ENCODE data around the gene KAZALD1. TPM values are rescaled to one million over a fixed set of nuclear protein-coding genes. Genes with fewer than 3 reads are reported as not detected.

Gene KAZALD1
- total and polyA plus RNA-seq, 4 donors: 4.1 to 12.1 (median 7.4) TPM

GRCh38 chr10:101066146-101066895 is 4.5 kb downstream of the KAZALD1 start:
- Histone ChIP-seq H3K27me3 (ENCODE audit: control insufficient read depth in 3 of 3, insufficient read depth in 3 of 3, low read length in 2 of 3) (peaks cover 0 to 4% (median 2%) of the 10 kb centered on the region in 3 donors), H3K4me1 (ENCODE audit: control insufficient read depth in 5 of 5, insufficient read depth in 5 of 5, low read length in 5 of 5) (peaks cover 2 to 51% (median 24%) of the 10 kb centered on the region in 5 donors)

GRCh38 chr10:101066896-101067355 is 5.1 kb downstream of the KAZALD1 start:
- Histone ChIP-seq H3K36me3 (ENCODE audit: control insufficient read depth in 4 of 4, insufficient read depth in 4 of 4, low read length in 4 of 4) (no peaks in the 10 kb centered on the region), H3K9me3 (ENCODE audit: control insufficient read depth in 4 of 4, insufficient read depth in 3 of 4, low read length in 3 of 4) (no peaks in the 10 kb centered on the region), H3K27ac (ENCODE audit: low read depth in 1 of 2, low read length in 1 of 2) (peak overlapping the region; percentile 68 to 77), H3K9ac (ENCODE audit: insufficient read depth in 1 of 2, low read length in 2 of 2) (no peak overlapping the region), H3K4me3 (no peak overlapping the region), H3K4me1 (ENCODE audit: control insufficient read depth in 5 of 5, insufficient read depth in 5 of 5, low read length in 5 of 5) (peaks cover 2 to 47% (median 22%) of the 10 kb centered on the region in 5 donors), H3K27me3 (ENCODE audit: control insufficient read depth in 3 of 3, insufficient read depth in 3 of 3, low read length in 2 of 3) (peaks cover 0 to 4% (median 2%) of the 10 kb centered on the region in 3 donors)
- no peak for TF ChIP-seq CTCF (IDR thresholded peaks at IDR 0.05; ENCODE audit: control extremely low read depth, extremely low read depth)
- DNase-seq: peak in 2 of 3 donors; percentile 25 to 34
- no peak for ATAC-seq (ENCODE audit: insufficient read depth, low FRiP score)
- WGBS, 2 donors: 1% methylated on average over 29 to 31 of the region's 31 CpGs

More at GRCh38 chr10:101066146-101066895, 4.5 kb downstream of the KAZALD1 start:
- DNase-seq (peak; percentile 71 to 77 (median 73)), ATAC-seq (ENCODE audit: insufficient read depth, low FRiP score) (peak; percentile 64)
- peak; percentile 19 for TF ChIP-seq CTCF (IDR thresholded peaks at IDR 0.05; ENCODE audit: control extremely low read depth, extremely low read depth)
- peak overlapping the region; percentile 12 for H3K4me3 ChIP-seq
- H3K27ac ChIP-seq (ENCODE audit: low read depth in 1 of 2, low read length in 1 of 2): peak overlapping the region; percentile 68 to 77
- no peaks in the 10 kb centered on the region for H3K9me3 ChIP-seq (ENCODE audit: control insufficient read depth in 4 of 4, insufficient read depth in 3 of 4, low read length in 3 of 4)
- 2 to 4% methylated on average over 47 to 49 of the region's 49 CpGs for WGBS, 2 donors
- H3K9ac ChIP-seq (ENCODE audit: insufficient read depth in 1 of 2, low read length in 2 of 2): no peak overlapping the region
- no peaks in the 10 kb centered on the region for H3K36me3 ChIP-seq (ENCODE audit: control insufficient read depth in 4 of 4, insufficient read depth in 4 of 4, low read length in 4 of 4)

GRCh38 chr10:101067356-101068083 is 5.7 kb downstream of the KAZALD1 start:
- TF ChIP-seq CTCF (IDR thresholded peaks at IDR 0.05; ENCODE audit: control extremely low read depth, extremely low read depth): peak; percentile 83
- Histone ChIP-seq H3K9me3 (ENCODE audit: control insufficient read depth in 4 of 4, insufficient read depth in 3 of 4, low read length in 3 of 4) (no peaks in the 10 kb centered on the region), H3K9ac (ENCODE audit: insufficient read depth in 1 of 2, low read length in 2 of 2) (no peak overlapping the region), H3K27me3 (ENCODE audit: control insufficient read depth in 3 of 3, insufficient read depth in 3 of 3, low read length in 2 of 3) (peaks cover 0 to 4% (median 2%) of the 10 kb centered on the region in 3 donors), H3K27ac (ENCODE audit: low read depth in 1 of 2, low read length in 1 of 2) (peak overlapping the region; percentile 7 to 20), H3K36me3 (ENCODE audit: control insufficient read depth in 4 of 4, insufficient read depth in 4 of 4, low read length in 4 of 4) (no peaks in the 10 kb centered on the region), H3K4me1 (ENCODE audit: control insufficient read depth in 5 of 5, insufficient read depth in 5 of 5, low read length in 5 of 5) (peaks cover 2 to 41% (median 16%) of the 10 kb centered on the region in 5 donors), H3K4me3 (no peak overlapping the region)
- 1% methylated on average over 43 of the region's 43 CpGs for WGBS, 2 donors
- DNase-seq (peak; percentile 86 to 89 (median 88)), ATAC-seq (ENCODE audit: insufficient read depth, low FRiP score) (peak; percentile 76)
